ENCODE results near the gene NTNG2. TPM values are rescaled to one million over a fixed set of nuclear protein-coding genes. Genes with fewer than 3 reads are reported as not detected.

NTNG2 gene
- total and polyA plus RNA-seq, 7 donors, result 0.01 to 1.3 (median 0.20) TPM

- intact Hi-C loops (cut with DNase I), result no loop called here
- no peak for TF ChIP-seq CTCF (IDR thresholded peaks at IDR 0.05)
- peaks cover 0 to 7% (median 0%) of the 10 kb centered on the region in 3 donors for H3K27me3 ChIP-seq (ENCODE audit: insufficient read depth in 3 of 3, low read length in 2 of 3)
- 61 to 80% (median 65%) methylated on average over 16 of the region's 16 CpGs for WGBS, 3 donors
- no peak overlapping the region for H3K4me3 ChIP-seq
- H3K27ac ChIP-seq, result no peak overlapping the region
- no peaks in the 10 kb centered on the region for H3K36me3 ChIP-seq (ENCODE audit: insufficient read depth in 1 of 2, low read depth in 1 of 2)
- H3K4me1 ChIP-seq, result no peaks in the 10 kb centered on the region
- H3K9me3 ChIP-seq, result no peaks in the 10 kb centered on the region
- ATAC-seq (no peak), DNase-seq (no peak)
Measured at GRCh38 chr9:132207839-132208615, 46.2 kb downstream of the NTNG2 start.

GRCh38 chr9:132209228-132209627, 47.4 kb downstream of the NTNG2 start:
- H3K27ac ChIP-seq, result no peak overlapping the region
- WGBS, 3 donors, result 69 to 79% (median 78%) methylated on average over 29 to 30 of the region's 30 CpGs
- intact Hi-C loops (cut with DNase I), result no loop called here
- no peak overlapping the region for H3K4me3 ChIP-seq
- no peaks in the 10 kb centered on the region for H3K9me3 ChIP-seq
- no peak for DNase-seq
- H3K4me1 ChIP-seq, result peaks cover 6% of the 10 kb centered on the region
- no peak for ATAC-seq
- peaks cover 0 to 7% (median 0%) of the 10 kb centered on the region in 3 donors for H3K27me3 ChIP-seq (ENCODE audit: insufficient read depth in 3 of 3, low read length in 2 of 3)
- no peak for TF ChIP-seq CTCF (IDR thresholded peaks at IDR 0.05)
- H3K36me3 ChIP-seq (ENCODE audit: insufficient read depth in 1 of 2, low read depth in 1 of 2), result no peaks in the 10 kb centered on the region

- TF ChIP-seq CTCF (IDR thresholded peaks at IDR 0.05), result no peak
- Histone ChIP-seq H3K9me3 (no peaks in the 10 kb centered on the region), H3K4me3 (no peak overlapping the region), H3K27me3 (ENCODE audit: insufficient read depth in 3 of 3, low read length in 2 of 3) (peaks cover 0 to 7% (median 0%) of the 10 kb centered on the region in 3 donors), H3K27ac (no peak overlapping the region), H3K36me3 (ENCODE audit: insufficient read depth in 1 of 2, low read depth in 1 of 2) (no peaks in the 10 kb centered on the region), H3K4me1 (peaks cover 9% of the 10 kb centered on the region)
- no peak for ATAC-seq
- intact Hi-C loops (cut with DNase I), result no loop called here
- 78 to 84% (median 81%) methylated on average over 14 of the region's 14 CpGs for WGBS, 3 donors
- DNase-seq, result no peak
Measured at GRCh38 chr9:132210472-132211145, 48.8 kb downstream of the NTNG2 start.

DNA sequence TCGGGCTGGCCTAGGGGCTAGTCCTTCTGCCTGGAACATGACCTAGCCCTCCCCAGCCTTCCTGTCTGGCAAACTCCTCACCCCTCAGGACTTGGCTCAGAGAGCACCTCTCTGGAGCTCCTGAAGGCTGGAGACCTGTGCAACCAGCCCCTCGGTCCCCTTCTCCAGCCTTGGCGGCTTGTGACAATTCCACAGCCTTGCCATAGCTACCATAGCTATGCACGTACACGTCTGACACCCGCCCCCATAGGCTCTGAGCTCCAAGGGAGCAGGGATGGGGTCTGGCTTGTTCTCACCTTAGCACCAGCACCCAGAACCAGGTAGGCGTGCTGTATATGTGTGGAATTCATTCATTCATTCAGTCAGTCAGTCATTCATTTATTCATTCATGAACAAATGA, 49.7 kb downstream of the NTNG2 start:
- intact Hi-C loops (cut with DNase I), result no loop called here
- no peak for DNase-seq
- Histone ChIP-seq H3K36me3 (ENCODE audit: insufficient read depth in 1 of 2, low read depth in 1 of 2) (no peaks in the 10 kb centered on the region), H3K27ac (no peak overlapping the region), H3K4me1 (peaks cover 9% of the 10 kb centered on the region), H3K4me3 (no peak overlapping the region), H3K27me3 (ENCODE audit: insufficient read depth in 3 of 3, low read length in 2 of 3) (peaks cover 0 to 7% (median 0%) of the 10 kb centered on the region in 3 donors), H3K9me3 (no peaks in the 10 kb centered on the region)
- no peak for ATAC-seq
- WGBS, 3 donors, result 89 to 95% (median 92%) methylated on average over 7 of the region's 7 CpGs
- no peak for TF ChIP-seq CTCF (IDR thresholded peaks at IDR 0.05)

Data from psoas muscle (tissue), 8 donors.